ENCODE data around the gene ENOX1.

Gene ENOX1

DNA sequence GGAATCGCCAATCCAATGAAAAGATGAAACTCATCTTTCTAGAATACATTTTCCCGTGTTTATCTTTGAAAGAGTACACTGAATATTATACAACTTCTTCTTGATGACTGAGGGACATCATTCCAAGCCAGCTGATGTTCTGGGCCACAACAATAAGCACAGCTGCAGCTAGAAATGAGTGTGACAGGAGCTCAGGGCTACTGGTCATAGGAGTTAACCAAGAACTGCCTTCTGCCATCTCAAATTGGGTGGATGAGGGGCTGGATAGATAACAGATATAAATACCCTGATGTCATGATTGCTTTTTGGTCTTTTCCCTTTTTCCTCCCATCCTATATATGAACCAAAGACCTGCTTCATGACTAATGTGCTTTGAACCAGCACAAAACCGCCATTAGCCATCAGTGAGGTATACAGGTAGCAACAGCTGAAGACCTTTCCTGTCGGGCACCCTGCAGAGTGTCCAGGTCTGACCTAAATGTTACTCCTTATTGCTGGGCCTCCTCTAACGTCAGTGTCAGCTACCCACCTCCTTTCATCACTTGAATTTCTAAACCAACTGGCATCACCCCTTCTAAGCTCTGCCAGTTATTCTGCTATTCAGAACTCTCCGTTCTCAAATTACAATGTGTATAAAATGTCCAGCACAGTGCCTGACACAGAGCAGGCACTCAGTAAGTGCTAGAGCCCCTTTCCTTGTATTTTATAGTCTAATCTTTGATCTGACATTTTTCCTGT, 178.2 kb downstream of the ENOX1 start:
- TF ChIP-seq, protein P1, sequence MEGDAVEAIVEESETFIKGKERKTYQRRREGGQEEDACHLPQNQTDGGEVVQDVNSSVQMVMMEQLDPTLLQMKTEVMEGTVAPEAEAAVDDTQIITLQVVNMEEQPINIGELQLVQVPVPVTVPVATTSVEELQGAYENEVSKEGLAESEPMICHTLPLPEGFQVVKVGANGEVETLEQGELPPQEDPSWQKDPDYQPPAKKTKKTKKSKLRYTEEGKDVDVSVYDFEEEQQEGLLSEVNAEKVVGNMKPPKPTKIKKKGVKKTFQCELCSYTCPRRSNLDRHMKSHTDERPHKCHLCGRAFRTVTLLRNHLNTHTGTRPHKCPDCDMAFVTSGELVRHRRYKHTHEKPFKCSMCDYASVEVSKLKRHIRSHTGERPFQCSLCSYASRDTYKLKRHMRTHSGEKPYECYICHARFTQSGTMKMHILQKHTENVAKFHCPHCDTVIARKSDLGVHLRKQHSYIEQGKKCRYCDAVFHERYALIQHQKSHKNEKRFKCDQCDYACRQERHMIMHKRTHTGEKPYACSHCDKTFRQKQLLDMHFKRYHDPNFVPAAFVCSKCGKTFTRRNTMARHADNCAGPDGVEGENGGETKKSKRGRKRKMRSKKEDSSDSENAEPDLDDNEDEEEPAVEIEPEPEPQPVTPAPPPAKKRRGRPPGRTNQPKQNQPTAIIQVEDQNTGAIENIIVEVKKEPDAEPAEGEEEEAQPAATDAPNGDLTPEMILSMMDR (IDR thresholded peaks at IDR 0.05; ENCODE audit: control insufficient read depth, extremely low read depth, insufficient read depth), result no peak
- DNase-seq (ENCODE audit: low read depth), result no peak

DNA sequence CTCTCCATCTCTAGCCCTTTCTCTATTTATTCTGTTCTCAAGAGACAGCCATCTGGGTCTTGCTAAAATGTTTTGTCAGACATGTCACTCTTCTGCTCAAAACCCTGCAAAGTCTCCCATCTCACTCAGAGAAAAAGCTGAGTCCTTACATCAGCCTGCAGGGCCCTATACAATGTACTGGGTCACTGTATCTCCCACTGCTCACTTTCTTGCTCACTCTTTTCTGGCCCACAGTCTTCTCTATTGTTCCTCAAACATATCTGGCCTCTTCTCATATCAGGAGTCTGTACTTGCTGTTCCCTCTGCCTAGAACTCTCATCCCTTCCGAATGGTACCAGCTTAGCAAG, 189.2 kb downstream of the ENOX1 start:
- TF ChIP-seq, protein P1 (IDR thresholded peaks at IDR 0.05; ENCODE audit: control insufficient read depth, extremely low read depth, insufficient read depth), result no peak
- no peak overlapping the region for H3K4me3 ChIP-seq (ENCODE audit: low read depth, low read length)
- no peak for DNase-seq (ENCODE audit: low read depth)

More for the DNA sequence above, 178.2 kb downstream of the ENOX1 start:
- no peak overlapping the region for H3K4me3 ChIP-seq (ENCODE audit: low read depth, low read length)

DNA sequence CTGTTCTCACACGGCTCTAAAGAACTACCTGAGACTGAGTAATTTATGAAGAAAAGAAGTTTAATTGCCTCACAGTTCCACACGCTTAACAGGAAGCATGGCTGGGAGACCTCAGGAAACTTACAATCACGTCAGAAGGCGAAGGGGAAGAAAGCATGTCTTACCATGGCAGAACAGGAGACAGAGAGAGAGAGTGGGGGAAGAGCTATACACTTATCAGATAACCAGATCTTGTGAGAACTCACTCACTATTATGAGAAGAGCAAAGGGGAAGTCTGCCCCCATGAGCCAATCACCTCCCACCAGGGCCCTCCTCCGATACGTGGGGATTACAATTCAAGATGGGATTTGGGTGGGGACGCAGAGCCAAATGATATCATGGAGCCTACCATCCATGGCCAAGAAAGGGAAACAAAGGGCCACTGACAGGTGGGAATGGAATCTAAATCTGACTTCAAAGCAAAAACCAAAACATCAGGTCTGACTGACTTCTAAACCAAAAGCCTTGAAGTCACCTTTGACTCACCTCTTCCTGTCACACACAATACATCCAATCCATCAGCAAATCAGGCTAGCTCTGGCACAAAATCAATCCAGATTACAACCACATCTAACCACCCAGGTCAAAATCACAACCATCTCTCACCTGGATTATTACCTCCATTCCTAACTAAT, 189.7 kb downstream of the ENOX1 start:
- TF ChIP-seq, protein P1 (IDR thresholded peaks at IDR 0.05; ENCODE audit: control insufficient read depth, extremely low read depth, insufficient read depth), result no peak
- no peak for DNase-seq (ENCODE audit: low read depth)

DNA sequence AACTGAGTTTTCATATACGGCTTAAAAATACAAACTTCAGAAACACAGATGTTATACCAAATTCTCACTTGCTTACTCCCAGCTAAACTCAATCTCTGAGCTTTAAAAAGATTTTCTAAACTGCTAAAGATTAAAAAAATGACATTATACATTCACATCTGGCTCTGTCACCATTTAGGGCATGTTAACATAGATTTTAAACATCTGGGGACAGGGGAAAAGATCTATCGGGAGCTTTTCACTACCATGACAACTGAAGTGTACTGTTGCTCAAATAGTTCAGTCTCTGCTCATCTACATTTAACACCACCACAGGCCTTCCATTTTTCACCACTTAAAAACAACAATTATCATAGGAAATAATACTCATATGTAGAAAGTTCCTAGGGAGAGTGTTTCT, 190.8 kb downstream of the ENOX1 start:
- no peak for DNase-seq (ENCODE audit: low read depth)
- TF ChIP-seq, protein P1 (IDR thresholded peaks at IDR 0.05; ENCODE audit: control insufficient read depth, extremely low read depth, insufficient read depth), result no peak
- no peak overlapping the region for H3K4me3 ChIP-seq (ENCODE audit: low read depth, low read length)

More for the DNA sequence above, 189.7 kb downstream of the ENOX1 start:
- H3K4me3 ChIP-seq (ENCODE audit: low read depth, low read length), result no peak overlapping the region

DNA sequence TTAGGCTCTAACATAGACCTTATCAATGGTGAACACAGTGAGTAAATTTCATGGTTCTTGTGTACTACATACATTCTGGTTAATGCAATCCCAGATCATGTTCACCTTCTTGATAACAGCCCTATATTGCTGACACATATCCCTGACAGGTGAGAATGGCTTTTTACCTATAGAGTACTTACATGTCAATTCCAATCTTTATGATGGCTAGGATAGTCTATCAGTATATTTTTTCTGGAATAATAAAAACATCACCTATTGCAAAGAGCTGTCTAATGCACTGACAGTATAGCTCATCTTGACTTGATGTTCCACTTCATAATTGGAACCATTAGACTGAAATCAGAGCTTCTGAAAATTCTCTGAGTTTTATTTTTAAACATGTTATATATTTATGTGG, 199.4 kb downstream of the ENOX1 start:
- TF ChIP-seq, protein P1 (IDR thresholded peaks at IDR 0.05; ENCODE audit: control insufficient read depth, extremely low read depth, insufficient read depth), result no peak
- no peak overlapping the region for H3K4me3 ChIP-seq (ENCODE audit: low read depth, low read length)
- DNase-seq (ENCODE audit: low read depth), result no peak

DNA sequence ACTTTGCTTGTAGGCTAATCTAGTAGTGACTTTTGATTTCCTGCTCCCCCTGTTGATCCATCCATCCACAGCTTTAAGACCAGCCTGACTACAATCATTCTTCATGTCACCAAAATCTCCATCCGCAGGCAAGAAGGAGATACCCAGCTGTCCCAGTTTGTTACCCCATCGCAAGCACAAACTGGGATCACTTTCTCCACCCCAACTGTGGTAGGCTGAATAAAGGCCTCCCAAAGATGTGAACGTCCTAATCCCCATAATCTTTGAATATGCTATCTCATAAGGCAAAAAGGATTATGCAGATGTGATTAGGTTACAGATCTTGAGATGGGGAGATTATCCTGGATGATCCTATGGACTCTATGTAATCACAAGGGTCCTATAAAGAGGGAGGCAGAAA, 202.0 kb downstream of the ENOX1 start:
- TF ChIP-seq, protein P1 (IDR thresholded peaks at IDR 0.05; ENCODE audit: control insufficient read depth, extremely low read depth, insufficient read depth), result no peak
- no peak overlapping the region for H3K4me3 ChIP-seq (ENCODE audit: low read depth, low read length)
- no peak for DNase-seq (ENCODE audit: low read depth)
